Measurements from ENCODE around the gene RPLP1.

RPLP1 gene

GRCh38 chr15:69500339-69500738 is 47.7 kb downstream of the RPLP1 start:
- H4K20me1 ChIP-seq (ENCODE audit: insufficient read depth, low read length), result no peaks in the 10 kb centered on the region
- H3K36me3 ChIP-seq (ENCODE audit: insufficient read depth, low read length), result no peaks in the 10 kb centered on the region
- H3K79me2 ChIP-seq (ENCODE audit: insufficient read depth, low read length), result no peaks in the 10 kb centered on the region
- no peak for TF ChIP-seq CTCF (IDR thresholded peaks at IDR 0.05; ENCODE audit: borderline replicate concordance, extremely low read depth, low read length, poor library complexity, severe bottlenecking)
- TF ChIP-seq EZH2 (IDR thresholded peaks at IDR 0.05; ENCODE audit: borderline replicate concordance, low read depth, low read length, severe bottlenecking), result no peak
- H3K4me3 ChIP-seq (ENCODE audit: low read depth in 1 of 2, low read length in 2 of 2), result no peak overlapping the region
- no peak overlapping the region for H3K9ac ChIP-seq (ENCODE audit: low read depth, low read length)
- DNase-seq (no peak), ATAC-seq (ENCODE audit: insufficient read depth, low read depth) (no peak)
- H2AFZ ChIP-seq (ENCODE audit: low read depth, low read length), result no peak overlapping the region
- H3K27ac ChIP-seq (ENCODE audit: low read length), result no peak overlapping the region
- no peaks in the 10 kb centered on the region for H3K9me3 ChIP-seq (ENCODE audit: insufficient read depth, low read length, severe bottlenecking)
- no peaks in the 10 kb centered on the region for H3K4me1 ChIP-seq (ENCODE audit: insufficient read depth, low read length)
- H3K27me3 ChIP-seq (ENCODE audit: insufficient read depth, low read length, poor library complexity), result peaks cover 10% of the 10 kb centered on the region
- H3K4me2 ChIP-seq (ENCODE audit: insufficient read depth, low read length), result no peak overlapping the region

GRCh38 chr15:69501456-69501855 is 48.8 kb downstream of the RPLP1 start:
- DNase-seq, result no peak
- ATAC-seq (ENCODE audit: insufficient read depth, low read depth), result no peak
- no peak for TF ChIP-seq CTCF (IDR thresholded peaks at IDR 0.05; ENCODE audit: borderline replicate concordance, extremely low read depth, low read length, poor library complexity, severe bottlenecking)

GRCh38 chr15:69502470-69503045 is 49.9 kb downstream of the RPLP1 start:
- Histone ChIP-seq H3K36me3 (ENCODE audit: insufficient read depth, low read length) (no peaks in the 10 kb centered on the region), H2AFZ (ENCODE audit: low read depth, low read length) (no peak overlapping the region), H4K20me1 (ENCODE audit: insufficient read depth, low read length) (no peaks in the 10 kb centered on the region), H3K4me2 (ENCODE audit: insufficient read depth, low read length) (no peak overlapping the region), H3K27ac (ENCODE audit: low read length) (no peak overlapping the region), H3K27me3 (ENCODE audit: insufficient read depth, low read length, poor library complexity) (peaks cover 6% of the 10 kb centered on the region), H3K9me3 (ENCODE audit: insufficient read depth, low read length, severe bottlenecking) (no peaks in the 10 kb centered on the region), H3K9ac (ENCODE audit: low read depth, low read length) (no peak overlapping the region), H3K4me3 (ENCODE audit: low read depth in 1 of 2, low read length in 2 of 2) (no peak overlapping the region), H3K4me1 (ENCODE audit: insufficient read depth, low read length) (no peaks in the 10 kb centered on the region), H3K79me2 (ENCODE audit: insufficient read depth, low read length) (no peaks in the 10 kb centered on the region)
- ATAC-seq (ENCODE audit: insufficient read depth, low read depth) (no peak), DNase-seq (no peak)
- no peak for TF ChIP-seq EZH2 (IDR thresholded peaks at IDR 0.05; ENCODE audit: borderline replicate concordance, low read depth, low read length, severe bottlenecking)
- TF ChIP-seq CTCF (IDR thresholded peaks at IDR 0.05; ENCODE audit: borderline replicate concordance, extremely low read depth, low read length, poor library complexity, severe bottlenecking), result no peak

More at GRCh38 chr15:69501456-69501855, 48.8 kb downstream of the RPLP1 start:
- no peak overlapping the region for H3K27ac ChIP-seq (ENCODE audit: low read length)
- peaks cover 6% of the 10 kb centered on the region for H3K27me3 ChIP-seq (ENCODE audit: insufficient read depth, low read length, poor library complexity)
- H3K36me3 ChIP-seq (ENCODE audit: insufficient read depth, low read length), result no peaks in the 10 kb centered on the region
- no peak overlapping the region for H3K4me2 ChIP-seq (ENCODE audit: insufficient read depth, low read length)
- H3K4me1 ChIP-seq (ENCODE audit: insufficient read depth, low read length), result no peaks in the 10 kb centered on the region
- no peak overlapping the region for H3K9ac ChIP-seq (ENCODE audit: low read depth, low read length)
- H3K79me2 ChIP-seq (ENCODE audit: insufficient read depth, low read length), result no peaks in the 10 kb centered on the region
- H3K9me3 ChIP-seq (ENCODE audit: insufficient read depth, low read length, severe bottlenecking), result no peaks in the 10 kb centered on the region
- H3K4me3 ChIP-seq (ENCODE audit: low read depth in 1 of 2, low read length in 2 of 2), result no peak overlapping the region
- no peaks in the 10 kb centered on the region for H4K20me1 ChIP-seq (ENCODE audit: insufficient read depth, low read length)
- H2AFZ ChIP-seq (ENCODE audit: low read depth, low read length), result no peak overlapping the region
